Measurements from ENCODE around the gene RAI1. TPM values are rescaled to one million over a fixed set of nuclear protein-coding genes. Genes with fewer than 3 reads are reported as not detected.

Gene RAI1
- total RNA-seq, 4 donors from 2014 or later, result 19.4 to 38.2 (median 35.3) TPM

GRCh38 chr17:17663160-17664063 is 17.8 kb upstream of the RAI1 start:
- no peak for DNase-seq (ENCODE audit: low spot score in 2 of 2)
- intact Hi-C loops (cut with DNase I; ENCODE audit: low total_unique reads), result no loop called here
- WGBS, 2 donors, result 17 to 26% methylated on average over 15 to 18 of the region's 19 CpGs
- H3K4me3 ChIP-seq (ENCODE audit: low read depth, poor library complexity, severe bottlenecking), result no peak overlapping the region
- TF ChIP-seq CTCF (IDR thresholded peaks at IDR 0.05) (peak in 1 of 3 donors; percentile 63), POLR2A (IDR thresholded peaks at IDR 0.05) (no peak)

- TF ChIP-seq POLR2A (IDR thresholded peaks at IDR 0.05) (no peak), CTCF (IDR thresholded peaks at IDR 0.05) (no peak)
- 86 to 92% methylated on average over 4 of the region's 4 CpGs for WGBS, 2 donors
- DNase-seq (ENCODE audit: low spot score in 2 of 2), result no peak
- H3K4me3 ChIP-seq (ENCODE audit: low read depth, poor library complexity, severe bottlenecking), result no peak overlapping the region
- intact Hi-C loops (cut with DNase I; ENCODE audit: low total_unique reads), result no loop called here
Observed at GRCh38 chr17:17664064-17664452, 17.2 kb upstream of the RAI1 start.

DNA sequence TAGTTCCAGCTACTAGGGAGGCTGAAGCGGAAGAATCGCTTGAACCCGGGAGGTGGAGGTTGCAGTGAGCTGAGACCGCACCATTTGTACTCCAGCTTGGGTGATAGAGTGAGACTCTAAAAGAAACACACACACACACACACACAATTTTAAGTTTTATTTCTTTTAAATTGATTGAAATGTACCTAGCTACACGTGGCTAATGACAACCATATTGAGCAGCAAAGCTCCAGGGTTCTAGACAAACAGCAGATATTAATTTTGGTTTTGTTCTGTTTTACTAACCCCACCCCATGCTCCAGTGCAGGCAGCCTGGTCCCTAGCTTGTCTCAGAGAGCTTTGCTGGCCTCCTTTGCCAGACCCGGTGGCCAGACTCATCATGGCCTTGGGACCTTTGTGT is 16.0 kb upstream of the RAI1 start:
- WGBS, 2 donors, result 73 to 76% methylated on average over 6 of the region's 6 CpGs
- intact Hi-C loops (cut with DNase I; ENCODE audit: low total_unique reads), result no loop called here
- no peak overlapping the region for H3K4me3 ChIP-seq (ENCODE audit: low read depth, poor library complexity, severe bottlenecking)
- TF ChIP-seq POLR2A (IDR thresholded peaks at IDR 0.05) (no peak), CTCF (IDR thresholded peaks at IDR 0.05) (no peak)
- no peak for DNase-seq (ENCODE audit: low spot score in 2 of 2)

- no peak for DNase-seq (ENCODE audit: low spot score in 2 of 2)
- 64 to 66% methylated on average over 13 of the region's 13 CpGs for WGBS, 2 donors
- intact Hi-C loops (cut with DNase I; ENCODE audit: low total_unique reads), result no loop called here
- no peak overlapping the region for H3K4me3 ChIP-seq (ENCODE audit: low read depth, poor library complexity, severe bottlenecking)
- TF ChIP-seq POLR2A (IDR thresholded peaks at IDR 0.05) (no peak), CTCF (IDR thresholded peaks at IDR 0.05) (no peak)
Observed at GRCh38 chr17:17666111-17666714, 15.0 kb upstream of the RAI1 start.

DNA sequence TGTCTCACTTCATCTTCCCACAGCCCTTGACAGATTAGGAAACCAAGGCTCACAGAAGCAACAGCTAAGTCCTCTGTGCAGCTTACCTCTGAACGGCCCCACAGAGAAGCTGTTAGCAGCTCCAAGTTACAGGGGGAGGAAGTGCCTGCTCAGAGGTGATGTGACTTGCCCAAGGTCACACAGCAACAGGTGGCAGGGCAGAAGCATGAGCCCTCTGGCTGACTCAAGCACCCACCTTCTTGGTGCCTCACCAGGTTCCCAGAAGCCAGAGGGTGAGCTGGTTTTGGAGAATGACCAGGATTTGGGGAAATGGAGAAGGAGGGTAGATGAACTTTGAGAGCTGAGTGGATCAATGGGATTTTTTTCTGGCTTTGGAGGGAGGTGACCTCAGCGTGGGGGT is 14.0 kb upstream of the RAI1 start:
- no peak for DNase-seq (ENCODE audit: low spot score in 2 of 2)
- 90 to 100% methylated on average over 2 of the region's 2 CpGs for WGBS, 2 donors
- H3K4me3 ChIP-seq (ENCODE audit: low read depth, poor library complexity, severe bottlenecking), result no peak overlapping the region
- TF ChIP-seq CTCF (IDR thresholded peaks at IDR 0.05) (no peak), POLR2A (IDR thresholded peaks at IDR 0.05) (no peak)
- intact Hi-C loops (cut with DNase I; ENCODE audit: low total_unique reads), result no loop called here

Measured in lower leg skin (tissue), 4 donors.